ENCODE measurements around the gene FMN2. TPM values are rescaled to one million over a fixed set of nuclear protein-coding genes. Genes with fewer than 3 reads are reported as not detected.

Gene FMN2
- total RNA-seq, 1 donor from 2014 or later = 3.5 TPM

DNA sequence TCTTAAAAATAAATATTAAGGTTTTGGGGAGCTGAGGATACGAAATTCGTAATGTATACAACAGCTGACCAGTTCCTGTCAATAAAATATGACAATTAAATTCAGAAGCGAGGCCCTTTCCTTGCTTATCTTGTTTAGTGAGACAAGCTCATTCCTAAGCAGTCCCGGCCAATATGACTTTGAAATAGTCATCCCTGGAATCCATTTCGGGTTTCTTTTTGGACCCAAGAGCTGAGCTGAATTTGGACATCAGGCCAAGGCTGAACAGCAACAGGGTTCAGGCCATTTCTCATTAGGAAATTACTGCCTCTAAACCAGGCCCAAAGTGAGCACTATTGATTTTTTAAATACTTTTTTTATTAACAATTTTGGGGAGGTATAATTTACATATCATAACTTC is 17.3 kb upstream of the FMN2 start:
- no peak for DNase-seq (ENCODE audit: low spot score)
- TF ChIP-seq, protein P1, sequence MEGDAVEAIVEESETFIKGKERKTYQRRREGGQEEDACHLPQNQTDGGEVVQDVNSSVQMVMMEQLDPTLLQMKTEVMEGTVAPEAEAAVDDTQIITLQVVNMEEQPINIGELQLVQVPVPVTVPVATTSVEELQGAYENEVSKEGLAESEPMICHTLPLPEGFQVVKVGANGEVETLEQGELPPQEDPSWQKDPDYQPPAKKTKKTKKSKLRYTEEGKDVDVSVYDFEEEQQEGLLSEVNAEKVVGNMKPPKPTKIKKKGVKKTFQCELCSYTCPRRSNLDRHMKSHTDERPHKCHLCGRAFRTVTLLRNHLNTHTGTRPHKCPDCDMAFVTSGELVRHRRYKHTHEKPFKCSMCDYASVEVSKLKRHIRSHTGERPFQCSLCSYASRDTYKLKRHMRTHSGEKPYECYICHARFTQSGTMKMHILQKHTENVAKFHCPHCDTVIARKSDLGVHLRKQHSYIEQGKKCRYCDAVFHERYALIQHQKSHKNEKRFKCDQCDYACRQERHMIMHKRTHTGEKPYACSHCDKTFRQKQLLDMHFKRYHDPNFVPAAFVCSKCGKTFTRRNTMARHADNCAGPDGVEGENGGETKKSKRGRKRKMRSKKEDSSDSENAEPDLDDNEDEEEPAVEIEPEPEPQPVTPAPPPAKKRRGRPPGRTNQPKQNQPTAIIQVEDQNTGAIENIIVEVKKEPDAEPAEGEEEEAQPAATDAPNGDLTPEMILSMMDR (IDR thresholded peaks at IDR 0.05) = no peak
- Mint-ChIP-seq H3K4me3 (ENCODE audit: unreplicated experiment) (no peak overlapping the region), H3K9me3 (ENCODE audit: low read depth) (peaks cover 12% of the 10 kb centered on the region), H3K27me3 (ENCODE audit: low read depth) (no peaks in the 10 kb centered on the region), H3K4me1 (ENCODE audit: low read depth) (no peaks in the 10 kb centered on the region), H3K27ac (ENCODE audit: unreplicated experiment) (no peak overlapping the region), H3K36me3 (ENCODE audit: low read depth) (no peaks in the 10 kb centered on the region)

GRCh38 chr1:240074908-240075307 is 16.8 kb upstream of the FMN2 start:
- TF ChIP-seq, protein P1 (IDR thresholded peaks at IDR 0.05) = no peak
- H3K4me3 Mint-ChIP-seq (ENCODE audit: unreplicated experiment) = no peak overlapping the region
- DNase-seq (ENCODE audit: low spot score) = no peak
- peaks cover 12% of the 10 kb centered on the region for H3K9me3 Mint-ChIP-seq (ENCODE audit: low read depth)
- no peaks in the 10 kb centered on the region for H3K27me3 Mint-ChIP-seq (ENCODE audit: low read depth)
- H3K4me1 Mint-ChIP-seq (ENCODE audit: low read depth) = no peaks in the 10 kb centered on the region
- no peak overlapping the region for H3K27ac Mint-ChIP-seq (ENCODE audit: unreplicated experiment)
- no peaks in the 10 kb centered on the region for H3K36me3 Mint-ChIP-seq (ENCODE audit: low read depth)

- no peak overlapping the region for H3K27ac Mint-ChIP-seq (ENCODE audit: unreplicated experiment)
- H3K27me3 Mint-ChIP-seq (ENCODE audit: low read depth) = no peaks in the 10 kb centered on the region
- H3K4me3 Mint-ChIP-seq (ENCODE audit: unreplicated experiment) = no peak overlapping the region
- TF ChIP-seq, protein P1 (IDR thresholded peaks at IDR 0.05) = no peak
- peaks cover 9% of the 10 kb centered on the region for H3K4me1 Mint-ChIP-seq (ENCODE audit: low read depth)
- no peak for DNase-seq (ENCODE audit: low spot score)
- H3K9me3 Mint-ChIP-seq (ENCODE audit: low read depth) = no peaks in the 10 kb centered on the region
- H3K36me3 Mint-ChIP-seq (ENCODE audit: low read depth) = no peaks in the 10 kb centered on the region
Measured at GRCh38 chr1:240084337-240084736, 7.3 kb upstream of the FMN2 start.

- Mint-ChIP-seq H3K4me1 (ENCODE audit: low read depth) (peaks cover 9% of the 10 kb centered on the region), H3K27ac (ENCODE audit: unreplicated experiment) (no peak overlapping the region), H3K36me3 (ENCODE audit: low read depth) (no peaks in the 10 kb centered on the region), H3K27me3 (ENCODE audit: low read depth) (no peaks in the 10 kb centered on the region), H3K4me3 (ENCODE audit: unreplicated experiment) (no peak overlapping the region), H3K9me3 (ENCODE audit: low read depth) (no peaks in the 10 kb centered on the region)
- DNase-seq (ENCODE audit: low spot score) = no peak
- TF ChIP-seq, protein P1 (IDR thresholded peaks at IDR 0.05) = no peak
Measured at GRCh38 chr1:240084749-240085148, 6.9 kb upstream of the FMN2 start.

GRCh38 chr1:240086726-240087125 is 5.0 kb upstream of the FMN2 start:
- no peak overlapping the region for H3K4me3 Mint-ChIP-seq (ENCODE audit: unreplicated experiment)
- no peak for DNase-seq (ENCODE audit: low spot score)
- TF ChIP-seq, protein P1 (IDR thresholded peaks at IDR 0.05) = no peak
- no peaks in the 10 kb centered on the region for H3K36me3 Mint-ChIP-seq (ENCODE audit: low read depth)
- no peaks in the 10 kb centered on the region for H3K9me3 Mint-ChIP-seq (ENCODE audit: low read depth)
- H3K27ac Mint-ChIP-seq (ENCODE audit: unreplicated experiment) = peak overlapping the region; percentile 53
- H3K4me1 Mint-ChIP-seq (ENCODE audit: low read depth) = peaks cover 14% of the 10 kb centered on the region
- peaks cover 4% of the 10 kb centered on the region for H3K27me3 Mint-ChIP-seq (ENCODE audit: low read depth)
